HG03571 (cell line): Measurements from ENCODE around the gene JAML.

Source experiments
- ATAC-seq: cut with Tn5 transposase; IDR thresholded peaks from one replicate; pipeline ENCODE4 v1.9.1; 2021; ENCODE audit not compliant: unreplicated experiment

The JAML gene

GRCh38 chr11:118169300-118170140 lies 55.3 kb downstream of the JAML start:
- no peak for ATAC-seq

GRCh38 chr11:118168751-118169150 lies 56.1 kb downstream of the JAML start:
- ATAC-seq = no peak

GRCh38 chr11:118168316-118168715 lies 56.5 kb downstream of the JAML start:
- no peak for ATAC-seq

- no peak for ATAC-seq
Observed at GRCh38 chr11:118167906-118168305, 56.9 kb downstream of the JAML start.

GRCh38 chr11:118167253-118167652 lies 57.6 kb downstream of the JAML start:
- no peak for ATAC-seq

- ATAC-seq = no peak
Observed at GRCh38 chr11:118166641-118167040, 58.2 kb downstream of the JAML start.

GRCh38 chr11:118164885-118165284 lies 59.9 kb downstream of the JAML start:
- ATAC-seq = no peak

- ATAC-seq = no peak
Observed at GRCh38 chr11:118163494-118163893, 61.3 kb downstream of the JAML start.

GRCh38 chr11:118162846-118163245 lies 62.0 kb downstream of the JAML start:
- ATAC-seq = no peak

GRCh38 chr11:118161786-118162185 lies 63.0 kb downstream of the JAML start:
- no peak for ATAC-seq

GRCh38 chr11:118157186-118157895 lies 67.5 kb downstream of the JAML start:
- no peak for ATAC-seq

- no peak for ATAC-seq
Observed at GRCh38 chr11:118156531-118157185, 68.2 kb downstream of the JAML start.

GRCh38 chr11:118155776-118156530 lies 68.9 kb downstream of the JAML start:
- no peak for ATAC-seq

- no peak for ATAC-seq
Observed at GRCh38 chr11:118154641-118155040, 70.2 kb downstream of the JAML start.

GRCh38 chr11:118153976-118154375 lies 70.8 kb downstream of the JAML start:
- ATAC-seq = no peak

- ATAC-seq = no peak
Observed at GRCh38 chr11:118153516-118153915, 71.3 kb downstream of the JAML start.

- ATAC-seq = no peak
Observed at GRCh38 chr11:118152552-118153471, 72.0 kb downstream of the JAML start, which contains the start of gene SCN4B. Gene SCN4B (minus strand): TSS chr11:118152823. CDS start chr11:118152673, 150 bp downstream.

GRCh38 chr11:118152020-118152551 lies 72.7 kb downstream of the JAML start:
- no peak for ATAC-seq

- no peak for ATAC-seq
Observed at GRCh38 chr11:118151431-118151830, 73.4 kb downstream of the JAML start.

- no peak for ATAC-seq
Observed at GRCh38 chr11:118149493-118149892, 75.3 kb downstream of the JAML start.
